Activated CD4-positive, alpha-beta T cell treated with anti-CD3 and anti-CD28 coated beads for 36 hours (primary cell): ENCODE data around the gene CETN2. TPM values are rescaled to one million over a fixed set of nuclear protein-coding genes. Genes with fewer than 3 reads are reported as not detected.
"Not testable (repeated sequence)": the region's sequence is repeated elsewhere in the genome, so short reads cannot be mapped to it uniquely, and the experiment has no call there.

Experiments used
- ATAC-seq: fragments of 200-7000 bp; cut with Tn5 transposase; one replicate; pipeline ENCODE4 v1.10.0; 2021; ENCODE audit warnings: mild to moderate bottlenecking, moderate library complexity
- CTCF ChIA-PET: fragments of 350-600 bp; sonication (Branson Sonifier 250); formaldehyde crosslinking; loops from one replicate; lab custom pipeline; 2021; ENCODE audit warnings: antibody characterized with exemption; lab: Charles Lee
- POLR2A ChIA-PET: fragments of 350-600 bp; sonication (Branson Sonifier 250); formaldehyde crosslinking; loops from one replicate; lab custom pipeline; 2021; ENCODE audit warnings: antibody characterized with exemption, inconsistent platforms; lab: Charles Lee
- DNase-seq: peaks from one replicate; pipeline ENCODE4 v3.0.0-alpha.2; 2020
- H3K27ac Mint-ChIP-seq: one replicate; pipeline ENCODE4 v1.8.0; 2021; ENCODE audit warnings: mixed read lengths
- H3K27me3 Mint-ChIP-seq: one replicate; pipeline ENCODE4 v1.8.0; 2021; ENCODE audit warnings: mixed read lengths
- H3K36me3 Mint-ChIP-seq: one replicate; pipeline ENCODE4 v1.8.0; 2021; ENCODE audit warnings: low read depth, mixed read lengths
- H3K4me1 Mint-ChIP-seq: one replicate; pipeline ENCODE4 v1.8.0; 2021; ENCODE audit warnings: mixed read lengths
- H3K4me3 Mint-ChIP-seq: one replicate; pipeline ENCODE4 v1.8.0; 2021; ENCODE audit warnings: mild to moderate bottlenecking, moderate library complexity, mixed read lengths
- H3K9me3 Mint-ChIP-seq: one replicate; pipeline ENCODE4 v1.8.0; 2021; ENCODE audit warnings: low read depth, mixed read lengths
- intact Hi-C, 2 experiments: fragments of 100-400 bp; cut with DNase I in 1 of 2; cut with micrococcal nuclease in 1 of 2; formaldehyde crosslinking; loops; one replicate each; pipeline versions ENCODE4 v1.14.2 to v1.15.1; 2022 to 2024; cut with DNase I, micrococcal nuclease
- total RNA-seq, 2 experiments: library from RNA; stranded (reverse); gene quantifications; one replicate each; pipeline ENCODE4 v1.2.3, GENCODE V29; 2021

Gene CETN2
- total RNA-seq, 2 experiments from 2014 or later = 11.2 to 13.1 TPM

- ATAC-seq = peak; percentile 73
- H3K4me1 Mint-ChIP-seq = peaks cover 4% of the 10 kb centered on the region
- DNase-seq = no peak
- intact Hi-C loops = no loop called here
- ChIA-PET CTCF (no interaction called here), POLR2A (no interaction called here)
- no peak overlapping the region for H3K4me3 Mint-ChIP-seq
- no peaks in the 10 kb centered on the region for H3K36me3 Mint-ChIP-seq
- H3K27ac Mint-ChIP-seq = no peak overlapping the region
- H3K27me3 Mint-ChIP-seq = peaks cover 11% of the 10 kb centered on the region
- no peaks in the 10 kb centered on the region for H3K9me3 Mint-ChIP-seq
These were observed 24.5 kb downstream of the CETN2 start for GRCh38 chrX:152806035-152806434.

GRCh38 chrX:152798945-152799344 lies 31.6 kb downstream of the CETN2 start:
- ChIA-PET POLR2A (no interaction called here), CTCF (no interaction called here)
- no peak for ATAC-seq
- intact Hi-C loops = no loop called here
- no peak overlapping the region for H3K27ac Mint-ChIP-seq
- no peak overlapping the region for H3K4me3 Mint-ChIP-seq
- DNase-seq = no peak
- peaks cover 7% of the 10 kb centered on the region for H3K27me3 Mint-ChIP-seq
- H3K9me3 Mint-ChIP-seq = no peaks in the 10 kb centered on the region
- H3K4me1 Mint-ChIP-seq = no peaks in the 10 kb centered on the region
- H3K36me3 Mint-ChIP-seq = no peaks in the 10 kb centered on the region

- intact Hi-C loops, CTCF ChIA-PET, H3K36me3 Mint-ChIP-seq, DNase-seq, H3K4me1 Mint-ChIP-seq, H3K27ac Mint-ChIP-seq, H3K4me3 Mint-ChIP-seq, H3K27me3 Mint-ChIP-seq, H3K9me3 Mint-ChIP-seq, POLR2A ChIA-PET: not testable (repeated sequence)
- peak; percentile 72 for ATAC-seq
These were observed 43.5 kb downstream of the CETN2 start for GRCh38 chrX:152787062-152787461.

Other genes starting within 250 kb of the CETN2 start
- gene GABRQ, start 192.9 kb downstream of the CETN2 start, total RNA-seq = under 1 TPM in 1 of 2 experiments, not detected in 1; 0.02 TPM
- not detected for gene MAGEA3, start 132.0 kb downstream of the CETN2 start, total RNA-seq
- under 1 TPM in 1 of 2 experiments, not detected in 1; 0.23 TPM for gene CSAG2, start 121.5 kb downstream of the CETN2 start, total RNA-seq
- gene MAGEA2B, start 116.1 kb downstream of the CETN2 start, total RNA-seq = not detected
- not detected for gene CSAG1, start 97.0 kb downstream of the CETN2 start, total RNA-seq
- gene MAGEA12, start 97.0 kb downstream of the CETN2 start, total RNA-seq = not detected
- not detected for gene MAGEA2, start 76.9 kb downstream of the CETN2 start, total RNA-seq
- gene CSAG3, start 71.5 kb downstream of the CETN2 start, total RNA-seq = under 1 TPM; 0.23 to 0.55 TPM
- not detected for gene MAGEA6, start 61.1 kb downstream of the CETN2 start, total RNA-seq
- 10 to 100 TPM; 20.0 to 20.6 TPM for gene NSDHL, start 306 bp upstream of the CETN2 start, total RNA-seq
- gene ZNF185, start 67.3 kb upstream of the CETN2 start, total RNA-seq = 1 to 10 TPM; 2.0 to 2.1 TPM
- under 1 TPM in 1 of 2 experiments, not detected in 1; 0.05 TPM for gene PNMA5, start 163.4 kb upstream of the CETN2 start, total RNA-seq
- gene PNMA3, start 225.7 kb upstream of the CETN2 start, total RNA-seq = under 1 TPM; 0.54 to 0.75 TPM
- gene PNMA6A, start 241.7 kb upstream of the CETN2 start, total RNA-seq = under 1 TPM; 0.30 to 0.39 TPM